Measurements from ENCODE around the gene PSMG1. TPM values are rescaled to one million over a fixed set of nuclear protein-coding genes. Genes with fewer than 3 reads are reported as not detected.

Gene PSMG1
- total RNA-seq, 1 experiment from 2014 or later = 78.8 TPM

GRCh38 chr21:39204134-39204533 lies 20.9 kb upstream of the PSMG1 start:
- WGBS (ENCODE audit: extremely low coverage, insufficient read length, low lambda C conversion rate) = no CpG with 5 or more reads among the region's 1 CpG
- H2BK12ac ChIP-seq (ENCODE audit: insufficient read length, low read depth, low read length) = no peak overlapping the region
- no peaks in the 10 kb centered on the region for H3K27me3 ChIP-seq (ENCODE audit: insufficient read depth, low read length)
- no peaks in the 10 kb centered on the region for H3K4me1 ChIP-seq (ENCODE audit: insufficient read depth, low read length)
- H3K27me3 Mint-ChIP-seq (ENCODE audit: low read depth) = no peaks in the 10 kb centered on the region
- H3K4me2 ChIP-seq (ENCODE audit: insufficient read depth, insufficient read length, low read length) = no peak overlapping the region
- H3K27ac Mint-ChIP-seq = no peak overlapping the region
- H3K27ac ChIP-seq (ENCODE audit: insufficient read length, low read depth, low read length) = no peak overlapping the region
- no peaks in the 10 kb centered on the region for H4K20me1 ChIP-seq (ENCODE audit: control insufficient read depth, insufficient read depth, insufficient read length)
- no peaks in the 10 kb centered on the region for H3K9me3 Mint-ChIP-seq
- H3K4me1 Mint-ChIP-seq = peaks cover 0 to 5% of the 10 kb centered on the region in 2 experiments; a peak in 2 of 4 replicates
- H3K79me1 ChIP-seq (ENCODE audit: insufficient read depth, low read depth, low read length, poor library complexity, severe bottlenecking) = no peaks in the 10 kb centered on the region
- no peak overlapping the region for H3K18ac ChIP-seq (ENCODE audit: insufficient read length, low read depth, low read length)
- no peaks in the 10 kb centered on the region for H3K79me2 ChIP-seq (ENCODE audit: insufficient read depth, low read length)
- no peak overlapping the region for H3K4me3 Mint-ChIP-seq
- H3K23ac ChIP-seq (ENCODE audit: insufficient read length, low read depth, low read length) = no peak overlapping the region
- H3K14ac ChIP-seq (ENCODE audit: insufficient read depth, low read length) = no peak overlapping the region
- H3K56ac ChIP-seq (ENCODE audit: insufficient read length, low read depth, low read length) = no peak overlapping the region
- no peak overlapping the region for H2BK15ac ChIP-seq (ENCODE audit: low read depth, low read length)
- H3K23me2 ChIP-seq (ENCODE audit: insufficient read length, low read depth, low read length, poor library complexity, severe bottlenecking) = no peaks in the 10 kb centered on the region
- no peak overlapping the region for H2BK120ac ChIP-seq (ENCODE audit: low read depth, low read length, poor library complexity, severe bottlenecking)
- H2AFZ ChIP-seq (ENCODE audit: low read length) = no peak overlapping the region
- TF ChIP-seq, protein P1, sequence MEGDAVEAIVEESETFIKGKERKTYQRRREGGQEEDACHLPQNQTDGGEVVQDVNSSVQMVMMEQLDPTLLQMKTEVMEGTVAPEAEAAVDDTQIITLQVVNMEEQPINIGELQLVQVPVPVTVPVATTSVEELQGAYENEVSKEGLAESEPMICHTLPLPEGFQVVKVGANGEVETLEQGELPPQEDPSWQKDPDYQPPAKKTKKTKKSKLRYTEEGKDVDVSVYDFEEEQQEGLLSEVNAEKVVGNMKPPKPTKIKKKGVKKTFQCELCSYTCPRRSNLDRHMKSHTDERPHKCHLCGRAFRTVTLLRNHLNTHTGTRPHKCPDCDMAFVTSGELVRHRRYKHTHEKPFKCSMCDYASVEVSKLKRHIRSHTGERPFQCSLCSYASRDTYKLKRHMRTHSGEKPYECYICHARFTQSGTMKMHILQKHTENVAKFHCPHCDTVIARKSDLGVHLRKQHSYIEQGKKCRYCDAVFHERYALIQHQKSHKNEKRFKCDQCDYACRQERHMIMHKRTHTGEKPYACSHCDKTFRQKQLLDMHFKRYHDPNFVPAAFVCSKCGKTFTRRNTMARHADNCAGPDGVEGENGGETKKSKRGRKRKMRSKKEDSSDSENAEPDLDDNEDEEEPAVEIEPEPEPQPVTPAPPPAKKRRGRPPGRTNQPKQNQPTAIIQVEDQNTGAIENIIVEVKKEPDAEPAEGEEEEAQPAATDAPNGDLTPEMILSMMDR (conservative IDR thresholded peaks at IDR 0.05) = peak; percentile 45
- H2BK5ac ChIP-seq (ENCODE audit: insufficient read length, low read length) = no peak overlapping the region
- H4K91ac ChIP-seq (ENCODE audit: insufficient read length, low read depth, low read length) = no peak overlapping the region
- no peak overlapping the region for H2AK5ac ChIP-seq (ENCODE audit: insufficient read length, low read length)
- H3K4ac ChIP-seq (ENCODE audit: low read depth, low read length) = no peak overlapping the region
- no peak overlapping the region for H3T11ph ChIP-seq (ENCODE audit: low read length)
- H3K9ac ChIP-seq (ENCODE audit: extremely low read depth, insufficient read length, low read length) = no peak overlapping the region
- H3K36me3 Mint-ChIP-seq (ENCODE audit: insufficient read depth in 1 of 3, low read depth in 3 of 3) = peaks cover 10 to 70% (median 66%) of the 10 kb centered on the region in 3 experiments; a peak in 6 of 7 replicates
- no peak for DNase-seq
- no peaks in the 10 kb centered on the region for H3K9me3 ChIP-seq (ENCODE audit: control insufficient read depth, low read depth, low read length)
- no peak overlapping the region for H4K8ac ChIP-seq (replicated peaks; ENCODE audit: insufficient read length, low read depth, low read length)
- no peak overlapping the region for H2BK20ac ChIP-seq (ENCODE audit: low read depth, low read length, poor library complexity, severe bottlenecking)
- no peak overlapping the region for H4K5ac ChIP-seq (ENCODE audit: insufficient read length, low read depth, low read length)

Measured in H9 (cell line).